Activated CD4-positive, alpha-beta T cell treated with anti-CD3 and anti-CD28 coated beads for 1 hour (primary cell): ENCODE results near the gene ZNF778.

Experiments
- DNase-seq: peaks from one replicate; pipeline ENCODE4 v3.0.0-alpha.2; 2020

Gene ZNF778

GRCh38 chr16:89278441-89279240 is 61.1 kb downstream of the ZNF778 start:
- DNase-seq = no peak

GRCh38 chr16:89279666-89280481 is 62.4 kb downstream of the ZNF778 start:
- DNase-seq = no peak

- DNase-seq = no peak
Measured at GRCh38 chr16:89280546-89281188, 63.2 kb downstream of the ZNF778 start.

GRCh38 chr16:89281189-89281577 is 63.7 kb downstream of the ZNF778 start:
- no peak for DNase-seq

GRCh38 chr16:89281829-89282228 is 64.3 kb downstream of the ZNF778 start:
- DNase-seq = no peak

GRCh38 chr16:89282523-89282922 is 65.0 kb downstream of the ZNF778 start:
- no peak for DNase-seq

GRCh38 chr16:89283449-89283848 is 65.9 kb downstream of the ZNF778 start:
- no peak for DNase-seq

GRCh38 chr16:89285381-89285780 is 67.9 kb downstream of the ZNF778 start:
- no peak for DNase-seq

GRCh38 chr16:89286096-89286495 is 68.6 kb downstream of the ZNF778 start:
- DNase-seq = no peak
